Adrenal gland (tissue), 19 donors: Measurements from ENCODE around the gene RNF186. TPM values are rescaled to one million over a fixed set of nuclear protein-coding genes. Genes with fewer than 3 reads are reported as not detected.

ENCODE experiments used
- DNase-seq, 7 donors: peaks; one replicate each; pipeline ENCODE4 v3.0.0-alpha.2; 2019 to 2020
- H3K27ac ChIP-seq, 5 donors: fragments of 200-600 bp; sonication (generic) in 4 of 5; 1 replicate in 3 of 5; 2 replicates in 2 of 5; pipeline versions ENCODE4 v1.5.1 to v1.8.0; 2016 to 2020; ENCODE audit warnings: mild to moderate bottlenecking in 1 of 5
- H3K27me3 ChIP-seq: fragments of 200-600 bp; 2 replicates; pipeline ENCODE4 v1.8.0; 2021
- H3K36me3 ChIP-seq, 2 donors: fragments of 200-600 bp; replicated peaks in 1 of 2; 1 replicate in 1 of 2; 2 replicates in 1 of 2; pipeline versions ENCODE4 v1.5.1 to v1.8.0; 2018 to 2022
- H3K4me1 ChIP-seq, 2 donors: fragments of 200-600 bp; replicated peaks in 1 of 2; 1 replicate in 1 of 2; 2 replicates in 1 of 2; pipeline versions ENCODE4 v1.5.1 to v1.8.0; 2018 to 2021
- H3K4me3 ChIP-seq, 4 donors: fragments of 200-600 bp; sonication (generic) in 3 of 4; one replicate each; pipeline ENCODE4 v1.5.1; 2016 to 2018
- H3K9me3 ChIP-seq, 3 donors: fragments of 200-600 bp; sonication (generic) in 1 of 3; replicated peaks in 1 of 3; 1 replicate in 2 of 3; 2 replicates in 1 of 3; pipeline versions ENCODE4 v1.5.1 to v1.8.0; 2016 to 2021
- CTCF ChIP-seq, 6 experiments: fragments of 450-650 bp in 4 of 6; fragments of 200-600 bp in 2 of 6; sonication (generic) in 1 of 6; IDR thresholded peaks; 1 replicate in 5 of 6; 2 replicates in 1 of 6; pipeline versions ENCODE4 v1.5.1 to v1.8.0; 2016 to 2021; ENCODE audit warnings: antibody characterized with exemption in 6 of 6, mild to moderate bottlenecking in 2 of 6, moderate library complexity in 1 of 6
- POLR2A ChIP-seq, 2 donors: fragments of 450-650 bp; IDR thresholded peaks; one replicate each; pipeline ENCODE4 v1.6.1; 2017; ENCODE audit warnings: antibody characterized with exemption in 2 of 2, mild to moderate bottlenecking in 2 of 2, moderate library complexity in 1 of 2
- WGBS, 4 donors: extraction: QIAGEN DNeasy Blood & Tissue Kit in 2 of 4; methylation state at CpG; one replicate each; pipeline versions ENCODE4 v1.1.5 to v1.1.7; 2013 to 2017; 5-methylcytosine and 5-hydroxymethylcytosine counted together
- intact Hi-C, 2 donors: fragments of 100-400 bp; cut with DNase I; formaldehyde crosslinking; loops; one replicate each; pipeline versions ENCODE4 v1.14.1 to v1.15.0; 2022 to 2023
- long read RNA-seq, 10 donors: library from polyadenylated mRNA in 3 of 10; unstranded in 2 of 10; stranded (forward) in 1 of 10; transcript quantifications; one replicate each; pipeline ENCODE4 v2.0.0 and lab custom pipeline, GENCODE V29; 2021 to 2026
- polyA plus RNA-seq, 3 donors: library from polyadenylated mRNA; stranded (reverse); fragments of 200-250 nt in 2 of 3; fragments of 350-450 nt in 1 of 3; fragmentation: Illumina TruSeq in 1 of 3; extraction: RNeasy Lipid Tissue Mini Kit (QIAGEN cat#74804) in 1 of 3; gene quantifications; one replicate each; pipeline ENCODE4 v1.2.3, GENCODE V29; 2013 to 2014
- total RNA-seq, 9 donors: library from RNA; depleted of rRNA in 4 of 9; stranded (reverse); fragments of >200 nt in 4 of 9; fragments of 120-200 nt in 1 of 9; fragmentation: NEBNext Ultra II Directional in 1 of 9; extraction: Animal tissue kit (Norgen Biotek cat#: 25700) in 1 of 9; gene quantifications; one replicate each; pipeline versions ENCODE4 v1.1.0 to v1.2.4, GENCODE V29; 2013 to 2023
- donor health status: healthy with polysubstance abuse.
- donor health status: Bipolar disorder and iron deficiency.
- donor health status: DM: yes; HTN: yes; CAD: no.
- donor health status: DM: no; HTN: no; CAD: no.
- donor health status: DM: no; HTN: no; CAD: no.
- donor health status: DM: yes; HTN: yes; CAD: no.

The RNF186 gene
- total RNA-seq (not detected), polyA plus RNA-seq (not detected)
- long read RNA-seq, donor 1 = 0 reads
- long read RNA-seq, donor 2 = 0 reads
- long read RNA-seq, donor 3 = 0 reads
- long read RNA-seq, donor 4 = 0 reads
- long read RNA-seq, donor 5 = 0 reads
- long read RNA-seq, donor 6 = 0 reads
- long read RNA-seq, donor 7 = 0 reads
- long read RNA-seq, donor 8, partial matches to known transcripts = 0 of 1 reads
- long read RNA-seq, donor 8, other reads (novel, unspliced or antisense) = 0 of 1 reads
- long read RNA-seq, donor 9 = 0 reads
- long read RNA-seq, donor 10 = 0 reads

- H3K4me3 ChIP-seq = no peak within 1 kb of the TSS
- TF ChIP-seq POLR2A (IDR thresholded peaks at IDR 0.05) (no peak), CTCF (IDR thresholded peaks at IDR 0.05) (no peak)
- intact Hi-C loops = no loop called here
- WGBS, 4 donors = 89 to 97% (median 92%) methylated on average over 6 to 22 of the region's 22 CpGs
- H3K4me1 ChIP-seq = peaks cover 0 to 9% of the 10 kb centered on the region in 2 donors
- H3K27me3 ChIP-seq = no peaks in the 10 kb centered on the region
- no peaks in the 10 kb centered on the region for H3K36me3 ChIP-seq
- no peak within 1 kb of the TSS for H3K27ac ChIP-seq
- no peaks in the 10 kb centered on the region for H3K9me3 ChIP-seq
- peak in 1 of 7 donors; percentile 30 for DNase-seq
These were observed at the start of gene RNF186 for GRCh38 chr1:19814681-19815503. TSS of gene RNF186 (minus strand) at chr1:19815283. CDS start at chr1:19815101, 182 bp downstream.

GRCh38 chr1:19864570-19865160 lies 49.6 kb upstream of the RNF186 start:
- Histone ChIP-seq H3K27ac (peak overlapping the region in 1 of 5 donors; percentile 80), H3K36me3 (no peaks in the 10 kb centered on the region), H3K4me3 (no peak overlapping the region), H3K27me3 (no peaks in the 10 kb centered on the region), H3K9me3 (peaks cover 0 to 6% (median 0%) of the 10 kb centered on the region in 3 donors), H3K4me1 (peaks cover 5% of the 10 kb centered on the region in 2 donors)
- DNase-seq = no peak
- WGBS, 4 donors = 56 to 83% (median 74%) methylated on average over 1 of the region's 1 CpG
- TF ChIP-seq POLR2A (IDR thresholded peaks at IDR 0.05) = no peak
- TF ChIP-seq CTCF (IDR thresholded peaks at IDR 0.05) = no peak
- intact Hi-C loops = no loop called here

GRCh38 chr1:19862944-19863343 lies 47.9 kb upstream of the RNF186 start:
- H3K27ac ChIP-seq = no peak overlapping the region
- DNase-seq = no peak
- no peaks in the 10 kb centered on the region for H3K36me3 ChIP-seq
- H3K4me1 ChIP-seq = peaks cover 5% of the 10 kb centered on the region in 2 donors
- H3K27me3 ChIP-seq = no peaks in the 10 kb centered on the region
- H3K4me3 ChIP-seq = no peak overlapping the region
- TF ChIP-seq POLR2A (IDR thresholded peaks at IDR 0.05) (no peak), CTCF (IDR thresholded peaks at IDR 0.05) (no peak)
- WGBS, 4 donors = 76 to 94% (median 90%) methylated on average over 3 of the region's 3 CpGs
- intact Hi-C loops = no loop called here
- H3K9me3 ChIP-seq = peaks cover 0 to 6% (median 0%) of the 10 kb centered on the region in 3 donors
